CD4-positive, alpha-beta T cell (primary cell): ENCODE measurements around the gene NOA1. TPM values are rescaled to one million over a fixed set of nuclear protein-coding genes. Genes with fewer than 3 reads are reported as not detected.

Experiments
- ATAC-seq: fragments of 200-7000 bp; cut with Tn5 transposase; one replicate; pipeline ENCODE4 v1.10.0; 2022; ENCODE audit warnings: mild to moderate bottlenecking; ENCODE audit not compliant: poor library complexity
- CTCF ChIA-PET: fragments of 350-600 bp; sonication (Branson Sonifier 250); formaldehyde crosslinking; loops from one replicate; lab custom pipeline; 2021; ENCODE audit warnings: antibody characterized with exemption, inconsistent platforms; lab: Charles Lee
- POLR2A ChIA-PET: fragments of 350-600 bp; sonication (Branson Sonifier 250); formaldehyde crosslinking; loops from one replicate; lab custom pipeline; 2021; ENCODE audit warnings: antibody characterized with exemption, inconsistent platforms; lab: Charles Lee
- DNase-seq, 14 experiments: peaks; one replicate each; pipeline ENCODE4 v3.0.0-alpha.2; 2013 to 2020; ENCODE audit warnings: mixed read lengths in 2 of 14
- H3K27ac ChIP-seq, 2 donors: one replicate each; pipeline versions ENCODE4 v1.5.1 to v1.7.0; 2013; ENCODE audit warnings: low read length in 2 of 2, low read depth in 1 of 2, mild to moderate bottlenecking in 1 of 2
- H3K27me3 ChIP-seq, 2 experiments: 1 replicate in 1 of 2; 2 replicates in 1 of 2; pipeline versions ENCODE4 v1.6.1 to v1.7.0; 2013; ENCODE audit warnings: low read length in 2 of 2, control low read depth in 1 of 2, mild to moderate bottlenecking in 1 of 2, moderate library complexity in 1 of 2; ENCODE audit not compliant: insufficient read depth in 2 of 2, control insufficient read depth in 1 of 2
- H3K36me3 ChIP-seq: one replicate; pipeline ENCODE4 v1.6.1; 2013; ENCODE audit warnings: low read length, control low read depth; ENCODE audit not compliant: insufficient read depth
- H3K4me1 ChIP-seq: one replicate; pipeline ENCODE4 v1.6.1; 2013; ENCODE audit warnings: low read length, control low read depth; ENCODE audit not compliant: insufficient read depth
- H3K4me3 ChIP-seq: one replicate; pipeline ENCODE4 v1.5.1; 2013; ENCODE audit warnings: mild to moderate bottlenecking, low read length, moderate library complexity
- H3K9me3 ChIP-seq, 2 experiments: 1 replicate in 1 of 2; 2 replicates in 1 of 2; pipeline versions ENCODE4 v1.6.1 to v1.7.0; 2013; ENCODE audit warnings: low read length in 2 of 2, mild to moderate bottlenecking in 2 of 2, control low read depth in 1 of 2, moderate library complexity in 1 of 2; ENCODE audit not compliant: control insufficient read depth in 1 of 2, insufficient read depth in 1 of 2
- H3K27ac Mint-ChIP-seq: one replicate; pipeline ENCODE4 v1.8.0; 2020; ENCODE audit warnings: mixed read lengths
- H3K27me3 Mint-ChIP-seq: one replicate; pipeline ENCODE4 v1.8.0; 2021; ENCODE audit warnings: mixed read lengths
- H3K36me3 Mint-ChIP-seq: one replicate; pipeline ENCODE4 v1.8.0; 2021; ENCODE audit warnings: low read depth, mixed read lengths
- H3K4me1 Mint-ChIP-seq: one replicate; pipeline ENCODE4 v1.8.0; 2021; ENCODE audit warnings: low read depth, mixed read lengths
- H3K4me3 Mint-ChIP-seq: one replicate; pipeline ENCODE4 v1.8.0; 2020; ENCODE audit warnings: mild to moderate bottlenecking, mixed read lengths
- H3K9me3 Mint-ChIP-seq: one replicate; pipeline ENCODE4 v1.8.0; 2020; ENCODE audit warnings: mixed read lengths
- intact Hi-C, 2 experiments: fragments of 100-400 bp; cut with DNase I in 1 of 2; cut with micrococcal nuclease in 1 of 2; formaldehyde crosslinking; loops; one replicate each; pipeline versions ENCODE4 v1.15.1 to v1.9.0; 2023 to 2025; cut with DNase I, micrococcal nuclease
- total RNA-seq, 174 experiments: library from RNA in 2 of 174; stranded (reverse) in 2 of 174; gene quantifications; one replicate each; pipeline ENCODE4 v1.2.3 and lab custom pipeline; 2021 to 2026
- TF ChIP-seq, protein P1 (sequence below): fragments of 200-600 bp; IDR thresholded peaks from one replicate; pipeline ENCODE4 v1.8.0; 2022; ENCODE audit warnings: antibody characterized with exemption, mild to moderate bottlenecking

Gene NOA1
- total RNA-seq, 2 experiments from 2014 or later, result 14.3 to 15.6 TPM

DNA sequence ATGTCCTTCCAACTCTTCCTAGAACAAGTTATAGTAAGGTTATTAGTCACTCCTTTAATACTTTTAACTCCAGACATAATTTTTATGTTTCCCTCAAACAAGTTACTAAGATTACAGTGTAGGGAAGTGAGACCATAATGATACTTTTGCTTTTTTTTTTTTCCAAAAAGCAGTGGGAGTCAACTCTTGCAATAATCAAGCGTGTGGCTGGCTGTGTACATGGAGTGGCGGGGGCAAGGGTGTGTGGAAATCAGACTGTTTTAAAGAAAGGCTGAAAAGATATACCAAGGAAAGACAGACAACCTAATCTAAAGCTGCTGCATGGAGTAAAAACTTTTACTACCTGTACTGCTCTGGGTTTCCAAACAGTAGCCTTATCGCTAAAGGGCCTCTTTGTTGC is 4.1 kb downstream of the NOA1 start:
- Mint-ChIP-seq H3K4me1 (peaks cover 43% of the 10 kb centered on the region), H3K36me3 (peaks cover 74% of the 10 kb centered on the region), H3K9me3 (no peaks in the 10 kb centered on the region), H3K27ac (no peak overlapping the region), H3K27me3 (no peaks in the 10 kb centered on the region), H3K4me3 (peak overlapping the region; percentile 80)
- H3K4me3 ChIP-seq, result no peak overlapping the region
- no peak for DNase-seq
- peaks cover 52% of the 10 kb centered on the region for H3K36me3 ChIP-seq
- H3K9me3 ChIP-seq, result peaks cover 0 to 9% of the 10 kb centered on the region in 2 experiments
- TF ChIP-seq, protein P1, sequence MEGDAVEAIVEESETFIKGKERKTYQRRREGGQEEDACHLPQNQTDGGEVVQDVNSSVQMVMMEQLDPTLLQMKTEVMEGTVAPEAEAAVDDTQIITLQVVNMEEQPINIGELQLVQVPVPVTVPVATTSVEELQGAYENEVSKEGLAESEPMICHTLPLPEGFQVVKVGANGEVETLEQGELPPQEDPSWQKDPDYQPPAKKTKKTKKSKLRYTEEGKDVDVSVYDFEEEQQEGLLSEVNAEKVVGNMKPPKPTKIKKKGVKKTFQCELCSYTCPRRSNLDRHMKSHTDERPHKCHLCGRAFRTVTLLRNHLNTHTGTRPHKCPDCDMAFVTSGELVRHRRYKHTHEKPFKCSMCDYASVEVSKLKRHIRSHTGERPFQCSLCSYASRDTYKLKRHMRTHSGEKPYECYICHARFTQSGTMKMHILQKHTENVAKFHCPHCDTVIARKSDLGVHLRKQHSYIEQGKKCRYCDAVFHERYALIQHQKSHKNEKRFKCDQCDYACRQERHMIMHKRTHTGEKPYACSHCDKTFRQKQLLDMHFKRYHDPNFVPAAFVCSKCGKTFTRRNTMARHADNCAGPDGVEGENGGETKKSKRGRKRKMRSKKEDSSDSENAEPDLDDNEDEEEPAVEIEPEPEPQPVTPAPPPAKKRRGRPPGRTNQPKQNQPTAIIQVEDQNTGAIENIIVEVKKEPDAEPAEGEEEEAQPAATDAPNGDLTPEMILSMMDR, result no peak
- H3K27ac ChIP-seq, result no peak overlapping the region
- no peak for ATAC-seq
- POLR2A ChIA-PET, result interaction anchor here (1.3 kb wide), 1 partner anchor 66 kb away, joined by 3 read pairs; the partner anchor contains the start of gene REST
- intact Hi-C loops, result loop anchor here in 1 of 2 experiments (10.0 kb wide), 2 partner anchors 539 to 1119 kb away; partner anchors contain the start of genes EXOC1, PAICS and PPAT
- peaks cover 30% of the 10 kb centered on the region for H3K4me1 ChIP-seq
- H3K27me3 ChIP-seq, result no peaks in the 10 kb centered on the region
- CTCF ChIA-PET, result no interaction called here

DNA sequence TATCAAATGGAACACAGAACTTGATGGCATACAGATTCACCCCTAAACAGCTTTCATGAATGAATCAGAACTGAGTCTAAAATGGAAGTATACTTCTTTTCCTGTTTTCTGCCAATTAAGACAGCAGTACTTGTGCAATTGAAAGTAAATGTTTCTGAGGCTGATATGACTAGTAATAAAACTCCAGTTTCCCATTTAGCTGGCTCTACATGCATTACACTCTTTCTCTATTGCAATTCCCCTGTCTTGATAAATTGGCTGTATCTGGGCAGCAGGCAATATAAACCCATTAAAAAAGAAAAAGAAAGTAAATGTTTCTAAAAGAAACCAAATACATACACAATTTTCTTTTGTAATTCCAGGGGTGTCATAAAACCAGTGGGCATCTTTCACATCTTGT is 4.6 kb downstream of the NOA1 start:
- H3K27ac ChIP-seq, result no peak overlapping the region
- intact Hi-C loops, result loop anchor here in 1 of 2 experiments (10.0 kb wide), 2 partner anchors 538 to 1118 kb away; partner anchors contain the start of genes EXOC1, PAICS and PPAT
- peaks cover 74% of the 10 kb centered on the region for H3K36me3 Mint-ChIP-seq
- CTCF ChIA-PET, result no interaction called here
- no peak for DNase-seq
- peaks cover 42% of the 10 kb centered on the region for H3K4me1 Mint-ChIP-seq
- POLR2A ChIA-PET, result no interaction called here
- no peaks in the 10 kb centered on the region for H3K9me3 Mint-ChIP-seq
- no peak overlapping the region for H3K4me3 ChIP-seq
- no peak overlapping the region for H3K27ac Mint-ChIP-seq
- ATAC-seq, result no peak
- peaks cover 57% of the 10 kb centered on the region for H3K36me3 ChIP-seq
- H3K4me3 Mint-ChIP-seq, result peak overlapping the region; percentile 7
- no peaks in the 10 kb centered on the region for H3K27me3 Mint-ChIP-seq
- no peaks in the 10 kb centered on the region for H3K27me3 ChIP-seq
- H3K4me1 ChIP-seq, result peaks cover 30% of the 10 kb centered on the region
- TF ChIP-seq, protein P1, result no peak
- H3K9me3 ChIP-seq, result peaks cover 0 to 9% of the 10 kb centered on the region in 2 experiments

DNA sequence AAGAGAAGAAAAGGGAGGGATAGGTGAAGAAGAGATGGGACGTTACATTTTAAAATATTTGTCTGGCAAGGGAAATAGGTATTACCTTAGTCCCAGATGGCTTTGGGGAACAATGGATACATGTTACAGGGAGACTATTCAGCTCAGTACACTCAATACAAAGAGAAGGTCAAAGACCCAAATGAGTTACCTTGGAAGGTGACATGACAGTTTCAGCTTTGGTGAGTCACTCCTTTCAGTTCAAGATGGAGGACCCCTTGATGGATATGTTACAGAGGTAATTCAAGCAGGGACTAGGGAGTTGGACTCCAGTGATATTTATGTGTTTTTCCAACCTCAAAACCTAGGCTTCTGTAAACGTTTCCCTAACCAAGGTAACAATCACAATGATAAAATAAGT is 5.0 kb downstream of the NOA1 start:
- CTCF ChIA-PET, result no interaction called here
- intact Hi-C loops, result loop anchor here in 1 of 2 experiments (10.0 kb wide), 2 partner anchors 538 to 1118 kb away; partner anchors contain the start of genes EXOC1, PAICS and PPAT

More for the DNA sequence above, 5.0 kb downstream of the NOA1 start:
- peaks cover 30% of the 10 kb centered on the region for H3K4me1 ChIP-seq
- H3K27me3 ChIP-seq, result no peaks in the 10 kb centered on the region
- H3K27me3 Mint-ChIP-seq, result no peaks in the 10 kb centered on the region
- peaks cover 0 to 9% of the 10 kb centered on the region in 2 experiments for H3K9me3 ChIP-seq
- TF ChIP-seq, protein P1, result no peak
- H3K27ac ChIP-seq, result no peak overlapping the region
- no peak overlapping the region for H3K4me3 ChIP-seq
- ATAC-seq (no peak), DNase-seq (no peak)
- H3K27ac Mint-ChIP-seq, result peak overlapping the region; percentile 14
- peaks cover 61% of the 10 kb centered on the region for H3K36me3 ChIP-seq
- H3K9me3 Mint-ChIP-seq, result no peaks in the 10 kb centered on the region
- peaks cover 38% of the 10 kb centered on the region for H3K4me1 Mint-ChIP-seq
- POLR2A ChIA-PET, result no interaction called here
- H3K36me3 Mint-ChIP-seq, result peaks cover 74% of the 10 kb centered on the region
- H3K4me3 Mint-ChIP-seq, result peak overlapping the region; percentile 54
